ENCODE results near the gene NAT16.

Gene NAT16

DNA sequence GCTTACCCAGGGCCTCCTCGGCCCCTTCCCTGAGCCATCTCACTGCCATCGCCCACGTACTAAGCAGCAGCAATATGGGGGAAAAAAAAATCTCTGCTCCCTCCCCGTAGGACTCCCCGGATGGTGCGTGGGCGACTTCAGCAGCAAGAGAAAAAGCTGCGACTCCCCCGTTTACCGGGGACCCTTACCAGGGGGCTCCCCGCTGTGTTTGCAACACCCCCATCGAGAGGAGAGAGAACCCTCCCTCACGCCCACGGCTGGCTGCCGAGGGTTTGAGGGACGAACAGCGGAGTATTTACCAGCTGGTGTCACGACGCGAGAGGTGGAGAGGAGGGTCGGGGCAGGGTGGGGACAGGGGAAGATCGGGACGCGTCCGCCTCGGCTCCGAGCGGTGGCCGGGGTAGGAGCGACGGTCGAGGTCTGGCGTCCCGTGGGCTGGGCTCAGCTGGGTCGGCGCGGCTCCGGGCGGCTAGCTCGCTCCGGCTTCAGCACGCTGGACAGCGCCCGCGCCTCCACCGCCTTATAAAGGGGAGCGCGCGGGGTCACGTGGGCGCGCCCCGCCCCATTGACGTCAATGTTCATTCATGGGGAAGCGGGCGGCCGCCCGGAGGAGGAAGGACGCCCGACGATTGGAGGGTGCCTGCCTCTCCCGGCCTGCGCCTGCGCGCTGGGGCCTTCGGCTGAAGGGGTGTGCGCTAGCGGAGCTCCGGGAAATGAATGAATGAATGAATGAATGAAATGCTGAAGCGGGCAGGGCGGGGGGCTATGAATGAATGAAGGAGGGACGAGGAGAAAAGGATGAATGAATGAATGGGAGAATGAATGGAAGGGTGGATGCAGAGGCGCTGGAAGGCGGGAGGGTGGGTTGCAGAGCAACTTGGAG, 14.8 kb downstream of the NAT16 start, which contains the start of gene VGF:
TSS of gene VGF (minus strand) at position 495 of the 883 bp plus-strand sequence. CDS start 726 bp downstream, outside the sequence.
- H3K36me3 ChIP-seq (ENCODE audit: control insufficient read depth in 4 of 4, insufficient read depth in 4 of 4, low read length in 3 of 4): peaks cover 0 to 2% (median 0%) of the 10 kb centered on the region in 4 experiments
- peaks cover 5 to 83% (median 48%) of the 10 kb centered on the region in 5 experiments for H3K27me3 ChIP-seq (replicated peaks in 2 of 5; ENCODE audit: control insufficient read depth in 4 of 5, insufficient read depth in 5 of 5, low read length in 4 of 5)
- H3K4me1 ChIP-seq (ENCODE audit: control extremely low read depth in 1 of 4, control insufficient read depth in 4 of 4, insufficient read depth in 4 of 4, low read length in 3 of 4): peaks cover 0 to 53% (median 39%) of the 10 kb centered on the region in 4 experiments
- POLR2A ChIA-PET: interaction anchor here (1.1 kb wide), 1 partner anchor 17 kb away, joined by 3 read pairs; no protein-coding TSS in a partner anchor
- no peak within 1 kb of the TSS for H3K27ac ChIP-seq (ENCODE audit: insufficient read depth in 1 of 2, low read depth in 1 of 2, low read length in 2 of 2, poor library complexity in 1 of 2, severe bottlenecking in 2 of 2)
- no peaks in the 10 kb centered on the region for H3K9me3 ChIP-seq (ENCODE audit: control extremely low read depth in 1 of 5, control insufficient read depth in 4 of 5, insufficient read depth in 2 of 5, low read depth in 1 of 5, low read length in 4 of 5)
- WGBS (ENCODE audit: insufficient coverage): 2% methylated on average over 62 of the region's 74 CpGs
- peak; percentile 90 to 95 (median 94) for DNase-seq
- H3K4me3 ChIP-seq (ENCODE audit: control insufficient read depth in 1 of 7, extremely low read depth in 1 of 7, insufficient read depth in 4 of 7, low read depth in 2 of 7, low read length in 6 of 7): peak within 1 kb of the TSS in 3 of 7 experiments; percentile 22 to 40 (median 29)
- CTCF ChIA-PET: interaction anchor here (1.0 to 1.3 kb wide), 3 partner anchors 21 to 276 kb away, joined by 4 read pairs; partner anchors contain the start of gene UFSP1

GRCh38 chr7:101164071-101164840, 15.8 kb downstream of the NAT16 start:
- DNase-seq: no peak
- Histone ChIP-seq H3K27ac (ENCODE audit: insufficient read depth in 1 of 2, low read depth in 1 of 2, low read length in 2 of 2, poor library complexity in 1 of 2, severe bottlenecking in 2 of 2) (no peak overlapping the region), H3K36me3 (ENCODE audit: control insufficient read depth in 4 of 4, insufficient read depth in 4 of 4, low read length in 3 of 4) (peaks cover 0 to 7% (median 0%) of the 10 kb centered on the region in 4 experiments), H3K9me3 (ENCODE audit: control extremely low read depth in 1 of 5, control insufficient read depth in 4 of 5, insufficient read depth in 2 of 5, low read depth in 1 of 5, low read length in 4 of 5) (no peaks in the 10 kb centered on the region), H3K4me3 (ENCODE audit: control insufficient read depth in 1 of 7, extremely low read depth in 1 of 7, insufficient read depth in 4 of 7, low read depth in 2 of 7, low read length in 6 of 7) (peak overlapping the region in 2 of 7 experiments; percentile 54), H3K27me3 (replicated peaks in 2 of 5; ENCODE audit: control insufficient read depth in 4 of 5, insufficient read depth in 5 of 5, low read length in 4 of 5) (peaks cover under 1 to 73% (median 40%) of the 10 kb centered on the region in 5 experiments), H3K4me1 (ENCODE audit: control extremely low read depth in 1 of 4, control insufficient read depth in 4 of 4, insufficient read depth in 4 of 4, low read length in 3 of 4) (peaks cover 0 to 45% (median 36%) of the 10 kb centered on the region in 4 experiments)
- ChIA-PET CTCF (no interaction called here), POLR2A (no interaction called here)
- 3% methylated on average over 68 of the region's 75 CpGs for WGBS (ENCODE audit: insufficient coverage)

GRCh38 chr7:101163279-101164070, 16.6 kb downstream of the NAT16 start:
- DNase-seq: no peak
- H3K4me3 ChIP-seq (ENCODE audit: control insufficient read depth in 1 of 7, extremely low read depth in 1 of 7, insufficient read depth in 4 of 7, low read depth in 2 of 7, low read length in 6 of 7): peak overlapping the region in 6 of 7 experiments; percentile 10 to 54 (median 43)
- no peaks in the 10 kb centered on the region for H3K9me3 ChIP-seq (ENCODE audit: control extremely low read depth in 1 of 5, control insufficient read depth in 4 of 5, insufficient read depth in 2 of 5, low read depth in 1 of 5, low read length in 4 of 5)
- whole genome bisulfite sequencing (ENCODE audit: insufficient coverage): under 1% methylated on average over 74 of the region's 92 CpGs
- CTCF ChIA-PET: interaction anchor here (0.6 to 1.6 kb wide), 3 partner anchors 11 to 313 kb away, joined by 3 read pairs; no protein-coding TSS in a partner anchor
- H3K27ac ChIP-seq (ENCODE audit: insufficient read depth in 1 of 2, low read depth in 1 of 2, low read length in 2 of 2, poor library complexity in 1 of 2, severe bottlenecking in 2 of 2): no peak overlapping the region
- peaks cover 0 to 45% (median 36%) of the 10 kb centered on the region in 4 experiments for H3K4me1 ChIP-seq (ENCODE audit: control extremely low read depth in 1 of 4, control insufficient read depth in 4 of 4, insufficient read depth in 4 of 4, low read length in 3 of 4)
- peaks cover 0 to 11% (median 0%) of the 10 kb centered on the region in 4 experiments for H3K36me3 ChIP-seq (ENCODE audit: control insufficient read depth in 4 of 4, insufficient read depth in 4 of 4, low read length in 3 of 4)
- POLR2A ChIA-PET: no interaction called here
- peaks cover 0 to 65% (median 32%) of the 10 kb centered on the region in 5 experiments for H3K27me3 ChIP-seq (replicated peaks in 2 of 5; ENCODE audit: control insufficient read depth in 4 of 5, insufficient read depth in 5 of 5, low read length in 4 of 5)

GRCh38 chr7:101162551-101163278, 17.4 kb downstream of the NAT16 start:
- Histone ChIP-seq H3K36me3 (ENCODE audit: control insufficient read depth in 4 of 4, insufficient read depth in 4 of 4, low read length in 3 of 4) (peaks cover 0 to 14% (median 0%) of the 10 kb centered on the region in 4 experiments), H3K27me3 (replicated peaks in 2 of 5; ENCODE audit: control insufficient read depth in 4 of 5, insufficient read depth in 5 of 5, low read length in 4 of 5) (peaks cover 0 to 57% (median 26%) of the 10 kb centered on the region in 5 experiments), H3K4me3 (ENCODE audit: control insufficient read depth in 1 of 7, extremely low read depth in 1 of 7, insufficient read depth in 4 of 7, low read depth in 2 of 7, low read length in 6 of 7) (peak overlapping the region in 4 of 7 experiments; percentile 19 to 54 (median 39)), H3K27ac (ENCODE audit: insufficient read depth in 1 of 2, low read depth in 1 of 2, low read length in 2 of 2, poor library complexity in 1 of 2, severe bottlenecking in 2 of 2) (no peak overlapping the region), H3K4me1 (ENCODE audit: control extremely low read depth in 1 of 4, control insufficient read depth in 4 of 4, insufficient read depth in 4 of 4, low read length in 3 of 4) (peaks cover 0 to 45% (median 36%) of the 10 kb centered on the region in 4 experiments), H3K9me3 (ENCODE audit: control extremely low read depth in 1 of 5, control insufficient read depth in 4 of 5, insufficient read depth in 2 of 5, low read depth in 1 of 5, low read length in 4 of 5) (no peaks in the 10 kb centered on the region)
- CTCF ChIA-PET: interaction anchor here (0.6 to 1.6 kb wide), 3 partner anchors 12 to 312 kb away, joined by 3 read pairs; no protein-coding TSS in a partner anchor
- WGBS (ENCODE audit: insufficient coverage): 0% methylated on average over 44 of the region's 74 CpGs
- peak in 1 of 3 donors; percentile 33 for DNase-seq
- POLR2A ChIA-PET: no interaction called here

DNA sequence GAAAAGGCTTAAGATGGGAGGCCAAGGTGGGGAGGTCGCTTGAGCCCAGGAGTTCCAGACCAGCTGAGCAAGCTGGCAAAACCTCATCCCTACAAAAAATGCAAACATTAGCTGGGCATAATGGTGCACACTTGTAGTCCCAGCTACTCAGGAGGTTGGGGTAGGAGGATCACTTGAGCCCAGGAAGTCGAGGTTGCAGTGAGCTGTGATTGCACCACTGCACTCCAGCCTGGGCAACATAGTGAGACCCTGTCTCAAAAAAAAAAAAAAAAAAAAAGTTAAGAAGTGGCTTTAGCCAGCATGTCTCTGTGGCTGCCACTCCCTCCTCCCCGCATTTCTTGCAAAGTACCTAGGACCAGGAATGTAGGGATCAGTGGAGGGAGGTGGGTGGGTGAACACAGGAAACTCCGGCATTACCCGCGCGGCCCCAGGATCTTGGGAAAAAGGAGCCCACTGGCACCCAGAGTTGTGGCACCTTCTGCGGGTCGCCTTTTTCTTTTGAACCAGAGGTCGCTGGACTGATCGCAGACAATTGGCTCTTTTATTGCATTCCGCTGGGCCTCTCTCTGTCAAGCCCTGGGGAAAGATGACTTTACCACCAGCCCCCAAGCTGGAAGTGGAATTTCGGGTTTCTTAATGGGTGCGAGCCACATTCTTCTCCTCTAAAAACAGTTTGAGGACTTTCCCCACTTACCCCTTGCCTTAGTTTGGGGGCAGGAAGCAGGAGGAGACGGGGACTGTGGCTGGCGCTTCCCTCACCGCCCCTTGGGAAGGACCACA, 18.2 kb downstream of the NAT16 start:
- WGBS (ENCODE audit: insufficient coverage): 83% methylated on average over 12 of the region's 17 CpGs
- peaks cover 0 to 14% (median 2%) of the 10 kb centered on the region in 4 experiments for H3K36me3 ChIP-seq (ENCODE audit: control insufficient read depth in 4 of 4, insufficient read depth in 4 of 4, low read length in 3 of 4)
- H3K9me3 ChIP-seq (ENCODE audit: control extremely low read depth in 1 of 5, control insufficient read depth in 4 of 5, insufficient read depth in 2 of 5, low read depth in 1 of 5, low read length in 4 of 5): no peaks in the 10 kb centered on the region
- H3K4me3 ChIP-seq (ENCODE audit: control insufficient read depth in 1 of 7, extremely low read depth in 1 of 7, insufficient read depth in 4 of 7, low read depth in 2 of 7, low read length in 6 of 7): no peak overlapping the region
- DNase-seq: no peak
- no peak overlapping the region for H3K27ac ChIP-seq (ENCODE audit: insufficient read depth in 1 of 2, low read depth in 1 of 2, low read length in 2 of 2, poor library complexity in 1 of 2, severe bottlenecking in 2 of 2)
- H3K27me3 ChIP-seq (replicated peaks in 2 of 5; ENCODE audit: control insufficient read depth in 4 of 5, insufficient read depth in 5 of 5, low read length in 4 of 5): peaks cover 0 to 49% (median 19%) of the 10 kb centered on the region in 5 experiments
- ChIA-PET CTCF (interaction anchor here (1.0 to 1.6 kb wide), 2 partner anchors 12 to 30 kb away, joined by 3 to 4 read pairs; no protein-coding TSS in a partner anchor), POLR2A (no interaction called here)
- peaks cover 0 to 41% (median 31%) of the 10 kb centered on the region in 4 experiments for H3K4me1 ChIP-seq (ENCODE audit: control extremely low read depth in 1 of 4, control insufficient read depth in 4 of 4, insufficient read depth in 4 of 4, low read length in 3 of 4)

Data from common myeloid progenitor, CD34-positive (primary cell).